Body of pancreas (tissue), 4 donors: ENCODE data around the gene SYNGR2.

Source experiments
- POLR2A ChIP-seq, 3 donors: fragments of 450-650 bp; IDR thresholded peaks; one replicate each; pipeline ENCODE4 v1.6.1; 2016; ENCODE audit warnings: antibody characterized with exemption in 3 of 3, mild to moderate bottlenecking in 2 of 3
- TF ChIP-seq, protein P1 (sequence below), 7 experiments: fragments of 450-650 bp in 4 of 7; fragments of 200-600 bp in 3 of 7; sonication (generic) in 3 of 7; IDR thresholded peaks; one replicate each; pipeline ENCODE4 v1.5.1; 2016 to 2019; ENCODE audit warnings: antibody characterized with exemption in 7 of 7

DNA sequence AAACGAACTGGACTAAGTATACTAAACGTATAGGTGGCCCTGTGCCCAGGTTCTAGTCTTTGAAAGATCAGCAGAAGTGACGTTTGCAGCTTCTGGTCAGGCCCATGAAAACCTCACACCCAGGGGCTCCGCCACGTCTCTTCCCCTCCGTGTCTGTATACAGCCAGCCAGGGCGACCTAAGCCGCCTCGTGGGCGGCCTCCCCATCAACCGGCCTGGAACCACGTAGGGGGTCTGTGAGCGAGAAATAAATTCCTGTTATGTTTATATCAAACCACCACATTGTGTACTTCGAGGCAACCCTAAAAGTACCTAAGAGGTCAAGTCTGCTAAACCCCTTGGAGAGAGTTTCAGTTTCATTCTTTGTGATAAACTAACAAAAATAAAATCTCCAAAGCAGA, 11.7 kb downstream of the SYNGR2 start:
- no peak for TF ChIP-seq POLR2A (IDR thresholded peaks at IDR 0.05)
- TF ChIP-seq, protein P1, sequence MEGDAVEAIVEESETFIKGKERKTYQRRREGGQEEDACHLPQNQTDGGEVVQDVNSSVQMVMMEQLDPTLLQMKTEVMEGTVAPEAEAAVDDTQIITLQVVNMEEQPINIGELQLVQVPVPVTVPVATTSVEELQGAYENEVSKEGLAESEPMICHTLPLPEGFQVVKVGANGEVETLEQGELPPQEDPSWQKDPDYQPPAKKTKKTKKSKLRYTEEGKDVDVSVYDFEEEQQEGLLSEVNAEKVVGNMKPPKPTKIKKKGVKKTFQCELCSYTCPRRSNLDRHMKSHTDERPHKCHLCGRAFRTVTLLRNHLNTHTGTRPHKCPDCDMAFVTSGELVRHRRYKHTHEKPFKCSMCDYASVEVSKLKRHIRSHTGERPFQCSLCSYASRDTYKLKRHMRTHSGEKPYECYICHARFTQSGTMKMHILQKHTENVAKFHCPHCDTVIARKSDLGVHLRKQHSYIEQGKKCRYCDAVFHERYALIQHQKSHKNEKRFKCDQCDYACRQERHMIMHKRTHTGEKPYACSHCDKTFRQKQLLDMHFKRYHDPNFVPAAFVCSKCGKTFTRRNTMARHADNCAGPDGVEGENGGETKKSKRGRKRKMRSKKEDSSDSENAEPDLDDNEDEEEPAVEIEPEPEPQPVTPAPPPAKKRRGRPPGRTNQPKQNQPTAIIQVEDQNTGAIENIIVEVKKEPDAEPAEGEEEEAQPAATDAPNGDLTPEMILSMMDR (IDR thresholded peaks at IDR 0.05), result no peak
